Measurements from ENCODE around the gene ENPP6. TPM values are rescaled to one million over a fixed set of nuclear protein-coding genes. Genes with fewer than 3 reads are reported as not detected.

ENPP6 gene
- polyA plus RNA-seq, 1 of the 3 experiments (the other 2 are of a cell fraction), result not detected

- TF ChIP-seq ELF1 (IDR thresholded peaks at IDR 0.05) (no peak), NRF1 (IDR thresholded peaks at IDR 0.05; ENCODE audit: low read depth, low read length) (no peak), IRF3 (IDR thresholded peaks at IDR 0.05; ENCODE audit: low read depth, low read length) (no peak), USF1 (IDR thresholded peaks at IDR 0.05; ENCODE audit: borderline replicate concordance, low read depth) (no peak), REST (IDR thresholded peaks at IDR 0.05; ENCODE audit: low read depth, low read length) (no peak), SIN3A (IDR thresholded peaks at IDR 0.05; ENCODE audit: borderline replicate concordance, low read depth, low read length) (no peak), RAD21 (IDR thresholded peaks at IDR 0.05; ENCODE audit: low read length) (no peak)
Measured at GRCh38 chr4:184234155-184234554, 16.5 kb upstream of the ENPP6 start (continued).

GRCh38 chr4:184232975-184233374 lies 15.3 kb upstream of the ENPP6 start:
- H2AFZ ChIP-seq (ENCODE audit: low read depth), result no peak overlapping the region
- H3K79me2 ChIP-seq (ENCODE audit: insufficient read depth), result no peaks in the 10 kb centered on the region
- H3K27me3 ChIP-seq (ENCODE audit: insufficient read depth), result no peaks in the 10 kb centered on the region
- no peaks in the 10 kb centered on the region for H3K36me3 ChIP-seq (replicated peaks in 1 of 2; ENCODE audit: control insufficient read depth in 1 of 2, insufficient read depth in 2 of 2, low read length in 1 of 2)
- POLR2A ChIA-PET, result no interaction called here
- H3K4me1 ChIP-seq (ENCODE audit: control insufficient read depth in 1 of 2, insufficient read depth in 2 of 2, low read depth in 1 of 2, low read length in 1 of 2), result no peaks in the 10 kb centered on the region; a peak in 1 of 4 replicates
- no peak overlapping the region for H3K27ac ChIP-seq (ENCODE audit: low read depth in 2 of 2, low read length in 1 of 2)
- DNase-seq, result no peak
- no peak overlapping the region for H3K9ac ChIP-seq
- H3F3A ChIP-seq (replicated peaks; ENCODE audit: insufficient read depth), result no peaks in the 10 kb centered on the region
- H3K4me2 ChIP-seq, result no peak overlapping the region
- no peaks in the 10 kb centered on the region for H3K9me2 ChIP-seq
- H3K9me3 ChIP-seq, result no peaks in the 10 kb centered on the region
- no peak for TF ChIP-seq YY1 (IDR thresholded peaks at IDR 0.05; ENCODE audit: low read depth)
- no peak for TF ChIP-seq IRF3 (IDR thresholded peaks at IDR 0.05; ENCODE audit: low read depth, low read length)
- TF ChIP-seq RAD21 (IDR thresholded peaks at IDR 0.05; ENCODE audit: low read length), result no peak
- TF ChIP-seq ELF1 (IDR thresholded peaks at IDR 0.05), result no peak
- no peak for TF ChIP-seq SIN3A (IDR thresholded peaks at IDR 0.05; ENCODE audit: borderline replicate concordance, low read depth, low read length)
- no peak for TF ChIP-seq FOSL2 (IDR thresholded peaks at IDR 0.05; ENCODE audit: borderline replicate concordance, low read depth)
- 46% methylated on average over 4 of the region's 4 CpGs for WGBS (ENCODE audit: low lambda C conversion rate)
- CTCF ChIA-PET, result interaction anchor here (1.3 kb wide), 1 partner anchor 31 kb away, joined by 3 read pairs; no protein-coding TSS in a partner anchor
- no peak overlapping the region for H3K4me3 ChIP-seq (ENCODE audit: low read depth in 2 of 2, low read length in 1 of 2)
- H4K20me1 ChIP-seq (ENCODE audit: insufficient read depth), result no peaks in the 10 kb centered on the region

All from SK-N-SH (cell line).